ENCODE measurements around the gene CEBPB. TPM values are rescaled to one million over a fixed set of nuclear protein-coding genes. Genes with fewer than 3 reads are reported as not detected.

Gene CEBPB
- total and polyA plus RNA-seq, 11 donors = 14.7 to 122 (median 53.7) TPM

DNA sequence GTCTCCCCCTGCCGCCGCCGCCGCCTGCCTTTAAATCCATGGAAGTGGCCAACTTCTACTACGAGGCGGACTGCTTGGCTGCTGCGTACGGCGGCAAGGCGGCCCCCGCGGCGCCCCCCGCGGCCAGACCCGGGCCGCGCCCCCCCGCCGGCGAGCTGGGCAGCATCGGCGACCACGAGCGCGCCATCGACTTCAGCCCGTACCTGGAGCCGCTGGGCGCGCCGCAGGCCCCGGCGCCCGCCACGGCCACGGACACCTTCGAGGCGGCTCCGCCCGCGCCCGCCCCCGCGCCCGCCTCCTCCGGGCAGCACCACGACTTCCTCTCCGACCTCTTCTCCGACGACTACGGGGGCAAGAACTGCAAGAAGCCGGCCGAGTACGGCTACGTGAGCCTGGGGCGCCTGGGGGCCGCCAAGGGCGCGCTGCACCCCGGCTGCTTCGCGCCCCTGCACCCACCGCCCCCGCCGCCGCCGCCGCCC is 474 bp downstream of the CEBPB start:
- peak; percentile 67 to 89 (median 69) for DNase-seq
- WGBS, 4 donors = 0 to 1% (median 1%) methylated on average over 8 to 69 of the region's 69 CpGs
- Histone ChIP-seq H3K27ac (peak overlapping the region; percentile 97 to 100 (median 98)), H3K36me3 (peaks cover 0 to 28% (median 0%) of the 10 kb centered on the region in 9 donors), H3K4me1 (peaks cover 0 to 54% (median 19%) of the 10 kb centered on the region in 12 donors), H3K4me3 (peak overlapping the region; percentile 76 to 96 (median 88)), H3K9me3 (no peaks in the 10 kb centered on the region), H3K27me3 (no peaks in the 10 kb centered on the region)
- intact Hi-C loops (cut with DNase I) = loop anchor here (2.0 to 10.0 kb wide), 15 partner anchors 84 to 272 kb away; no protein-coding TSS in a partner anchor
- peak in 2 of 4 donors; percentile 6 to 20 for ATAC-seq
- TF ChIP-seq, protein P1, sequence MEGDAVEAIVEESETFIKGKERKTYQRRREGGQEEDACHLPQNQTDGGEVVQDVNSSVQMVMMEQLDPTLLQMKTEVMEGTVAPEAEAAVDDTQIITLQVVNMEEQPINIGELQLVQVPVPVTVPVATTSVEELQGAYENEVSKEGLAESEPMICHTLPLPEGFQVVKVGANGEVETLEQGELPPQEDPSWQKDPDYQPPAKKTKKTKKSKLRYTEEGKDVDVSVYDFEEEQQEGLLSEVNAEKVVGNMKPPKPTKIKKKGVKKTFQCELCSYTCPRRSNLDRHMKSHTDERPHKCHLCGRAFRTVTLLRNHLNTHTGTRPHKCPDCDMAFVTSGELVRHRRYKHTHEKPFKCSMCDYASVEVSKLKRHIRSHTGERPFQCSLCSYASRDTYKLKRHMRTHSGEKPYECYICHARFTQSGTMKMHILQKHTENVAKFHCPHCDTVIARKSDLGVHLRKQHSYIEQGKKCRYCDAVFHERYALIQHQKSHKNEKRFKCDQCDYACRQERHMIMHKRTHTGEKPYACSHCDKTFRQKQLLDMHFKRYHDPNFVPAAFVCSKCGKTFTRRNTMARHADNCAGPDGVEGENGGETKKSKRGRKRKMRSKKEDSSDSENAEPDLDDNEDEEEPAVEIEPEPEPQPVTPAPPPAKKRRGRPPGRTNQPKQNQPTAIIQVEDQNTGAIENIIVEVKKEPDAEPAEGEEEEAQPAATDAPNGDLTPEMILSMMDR (IDR thresholded peaks at IDR 0.05) = peak in 1 of 12 donors; percentile 4
- no peak for TF ChIP-seq POLR2A (IDR thresholded peaks at IDR 0.05)

DNA sequence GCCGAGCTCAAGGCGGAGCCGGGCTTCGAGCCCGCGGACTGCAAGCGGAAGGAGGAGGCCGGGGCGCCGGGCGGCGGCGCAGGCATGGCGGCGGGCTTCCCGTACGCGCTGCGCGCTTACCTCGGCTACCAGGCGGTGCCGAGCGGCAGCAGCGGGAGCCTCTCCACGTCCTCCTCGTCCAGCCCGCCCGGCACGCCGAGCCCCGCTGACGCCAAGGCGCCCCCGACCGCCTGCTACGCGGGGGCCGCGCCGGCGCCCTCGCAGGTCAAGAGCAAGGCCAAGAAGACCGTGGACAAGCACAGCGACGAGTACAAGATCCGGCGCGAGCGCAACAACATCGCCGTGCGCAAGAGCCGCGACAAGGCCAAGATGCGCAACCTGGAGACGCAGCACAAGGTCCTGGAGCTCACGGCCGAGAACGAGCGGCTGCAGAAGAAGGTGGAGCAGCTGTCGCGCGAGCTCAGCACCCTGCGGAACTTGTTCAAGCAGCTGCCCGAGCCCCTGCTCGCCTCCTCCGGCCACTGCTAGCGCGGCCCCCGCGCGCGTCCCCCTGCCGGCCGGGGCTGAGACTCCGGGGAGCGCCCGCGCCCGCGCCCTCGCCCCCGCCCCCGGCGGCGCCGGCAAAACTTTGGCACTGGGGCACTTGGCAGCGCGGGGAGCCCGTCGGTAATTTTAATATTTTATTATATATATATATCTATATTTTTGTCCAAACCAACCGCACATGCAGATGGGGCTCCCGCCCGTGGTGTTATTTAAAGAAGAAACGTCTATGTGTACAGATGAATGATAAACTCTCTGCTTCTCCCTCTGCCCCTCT is 1.1 kb downstream of the CEBPB start:
- H3K9me3 ChIP-seq = no peaks in the 10 kb centered on the region
- intact Hi-C loops (cut with DNase I) = loop anchor here (2.0 to 10.0 kb wide), 15 partner anchors 83 to 271 kb away; no protein-coding TSS in a partner anchor
- no peaks in the 10 kb centered on the region for H3K27me3 ChIP-seq
- TF ChIP-seq POLR2A (IDR thresholded peaks at IDR 0.05) = no peak
- TF ChIP-seq, protein P1 (IDR thresholded peaks at IDR 0.05) = peak in 10 of 12 donors; percentile 11 to 59 (median 40)
- ATAC-seq = peak in 3 of 4 donors; percentile 0 to 6 (median 3)
- peak; percentile 51 to 80 (median 56) for DNase-seq
- WGBS, 4 donors = 0% methylated on average over 65 to 96 of the region's 96 CpGs
- peaks cover 0 to 53% (median 19%) of the 10 kb centered on the region in 12 donors for H3K4me1 ChIP-seq
- peaks cover 0 to 28% (median 0%) of the 10 kb centered on the region in 9 donors for H3K36me3 ChIP-seq
- peak overlapping the region; percentile 76 to 96 (median 88) for H3K4me3 ChIP-seq
- peak overlapping the region; percentile 97 to 100 (median 98) for H3K27ac ChIP-seq

DNA sequence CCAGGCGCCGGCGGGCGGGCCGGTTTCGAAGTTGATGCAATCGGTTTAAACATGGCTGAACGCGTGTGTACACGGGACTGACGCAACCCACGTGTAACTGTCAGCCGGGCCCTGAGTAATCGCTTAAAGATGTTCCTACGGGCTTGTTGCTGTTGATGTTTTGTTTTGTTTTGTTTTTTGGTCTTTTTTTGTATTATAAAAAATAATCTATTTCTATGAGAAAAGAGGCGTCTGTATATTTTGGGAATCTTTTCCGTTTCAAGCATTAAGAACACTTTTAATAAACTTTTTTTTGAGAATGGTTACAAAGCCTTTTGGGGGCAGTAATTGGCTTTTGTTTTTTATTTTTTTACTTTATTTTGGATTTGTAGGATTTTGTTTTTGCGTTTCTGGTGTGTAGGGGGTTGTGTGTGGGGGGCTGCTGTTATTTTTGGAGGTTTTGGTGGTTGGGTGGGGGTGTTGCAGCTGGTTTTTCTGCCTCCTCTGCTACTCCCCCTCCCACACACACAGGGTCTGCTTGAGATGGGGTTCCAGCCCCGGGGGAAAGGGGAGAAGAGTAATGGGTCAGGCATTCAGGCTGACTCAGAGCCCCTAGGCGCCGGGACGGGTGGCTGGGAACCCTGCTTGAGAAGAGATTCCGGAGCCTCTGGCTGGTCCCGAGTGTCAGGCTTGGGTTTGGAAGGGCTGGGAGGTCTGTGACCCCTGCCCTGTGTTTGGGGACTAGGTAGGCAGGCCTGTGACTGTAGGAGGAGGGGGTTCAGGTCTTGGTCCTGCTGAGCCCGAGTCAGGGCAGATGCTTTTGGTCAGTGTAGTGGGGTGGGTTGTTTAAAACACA is 2.0 kb downstream of the CEBPB start:
- peak in 3 of 4 donors; percentile 14 to 65 (median 41) for ATAC-seq

More for the DNA sequence above, 2.0 kb downstream of the CEBPB start:
- DNase-seq = peak; percentile 82 to 90 (median 87)
- intact Hi-C loops (cut with DNase I) = loop anchor here (5.0 to 10.0 kb wide), 10 partner anchors 82 to 205 kb away; no protein-coding TSS in a partner anchor
- no peak for TF ChIP-seq POLR2A (IDR thresholded peaks at IDR 0.05)
- TF ChIP-seq, protein P1 (IDR thresholded peaks at IDR 0.05) = no peak
- Histone ChIP-seq H3K4me1 (peaks cover 0 to 45% (median 19%) of the 10 kb centered on the region in 12 donors), H3K36me3 (peaks cover 0 to 28% (median 0%) of the 10 kb centered on the region in 9 donors), H3K27ac (peak overlapping the region; percentile 97 to 100 (median 98)), H3K27me3 (no peaks in the 10 kb centered on the region), H3K9me3 (no peaks in the 10 kb centered on the region), H3K4me3 (peak overlapping the region; percentile 76 to 96 (median 88))
- WGBS, 4 donors = 8 to 13% (median 12%) methylated on average over 25 of the region's 25 CpGs

All from heart left ventricle (tissue), 16 donors.